DMS79 treated with DMSO at 0.1 percent for 48 hours (cell line): ENCODE results near the gene ISG15.

Source experiments
- DNase-seq: peaks from one replicate; lab custom pipeline; 2025; lab: John Stamatoyannopoulos, UW

The ISG15 gene

GRCh38 chr1:1061682-1062345 lies 48.5 kb downstream of the ISG15 start:
- DNase-seq: no peak

GRCh38 chr1:1062348-1063163 lies 49.3 kb downstream of the ISG15 start:
- no peak for DNase-seq

- DNase-seq: no peak
Measured at GRCh38 chr1:1063261-1063944, 50.1 kb downstream of the ISG15 start.
